Measurements from ENCODE around the gene DNAJC27. TPM values are rescaled to one million over a fixed set of nuclear protein-coding genes. Genes with fewer than 3 reads are reported as not detected.
A peak's percentile ranks its signal among the peaks of the same experiment; 100 is the strongest.

Gene DNAJC27
- total and polyA plus RNA-seq, 2 of the 13 experiments (the other 11 are each of a cell fraction or from before 2014, with no cell fraction given) = 3.1 to 3.7 TPM

- WGBS (ENCODE audit: low lambda C conversion rate) = 96% methylated on average over 2 of the region's 2 CpGs
- intact Hi-C loops (cut with micrococcal nuclease; ENCODE audit: unreplicated experiment) = no loop called here
- ATAC-seq (no peak), DNase-seq (ENCODE audit: low spot score) (no peak), FAIRE-seq (peak; percentile 21)
- no peak overlapping the region for H3K27ac ChIP-seq (ENCODE audit: extremely low read length, insufficient read depth, low read length)
- in situ Hi-C loops (cut with HindIII; ENCODE audit: extremely low pct_ligation_motif_present, low pct_unique_long_range_greater_than_20kb) = no loop called here
- H3K36me3 ChIP-seq (replicated peaks in 1 of 2; ENCODE audit: control insufficient read depth in 1 of 2, insufficient read depth in 2 of 2, low read length in 2 of 2) = peaks cover 13 to 69% of the 10 kb centered on the region in 2 experiments
- ChIA-PET CTCF (ENCODE audit: low intra/inter-chr PET ratio, low total read pairs) (no interaction called here), POLR2A (no interaction called here)
- no peak overlapping the region for H3K9ac ChIP-seq (ENCODE audit: insufficient read depth, low read depth, low read length)
- no peak overlapping the region for H2AFZ ChIP-seq (ENCODE audit: low read length)
- no peaks in the 10 kb centered on the region for H3K79me2 ChIP-seq (ENCODE audit: insufficient read depth, low read length)
- H3K4me1 ChIP-seq (ENCODE audit: insufficient read depth, low read length) = no peaks in the 10 kb centered on the region
- no TSS peak for BruUV-seq (replicated peaks)
- no peaks in the 10 kb centered on the region for H3K27me3 ChIP-seq (ENCODE audit: control insufficient read depth in 1 of 2, insufficient read depth in 2 of 2, low read length in 2 of 2)
- H3K9me3 ChIP-seq (ENCODE audit: low read length) = peaks cover 9% of the 10 kb centered on the region; the same call in 1 of the 2 replicates
- no peak for TF ChIP-seq PHF21A (CRISPR knock-in tag; IDR thresholded peaks at IDR 0.05)
- TF ChIP-seq NFE2L1 (CRISPR knock-in tag; IDR thresholded peaks at IDR 0.05; ENCODE audit: borderline replicate concordance) = no peak
- no peak for TF ChIP-seq HNRNPLL (IDR thresholded peaks at IDR 0.05; ENCODE audit: low read depth, low read length, poor library complexity, severe bottlenecking)
- TF ChIP-seq RELA (CRISPR knock-in tag; IDR thresholded peaks at IDR 0.05) = no peak
- H3K4me3 ChIP-seq (replicated peaks in 1 of 3; ENCODE audit: insufficient read depth in 1 of 3, low read depth in 2 of 3, low read length in 3 of 3) = no peak overlapping the region
- no peaks in the 10 kb centered on the region for H4K20me1 ChIP-seq (ENCODE audit: insufficient read depth, low read length)
- H3K4me2 ChIP-seq (ENCODE audit: low read depth, low read length) = no peak overlapping the region
Observed at GRCh38 chr2:24957976-24958375, 13.8 kb downstream of the DNAJC27 start.

DNA sequence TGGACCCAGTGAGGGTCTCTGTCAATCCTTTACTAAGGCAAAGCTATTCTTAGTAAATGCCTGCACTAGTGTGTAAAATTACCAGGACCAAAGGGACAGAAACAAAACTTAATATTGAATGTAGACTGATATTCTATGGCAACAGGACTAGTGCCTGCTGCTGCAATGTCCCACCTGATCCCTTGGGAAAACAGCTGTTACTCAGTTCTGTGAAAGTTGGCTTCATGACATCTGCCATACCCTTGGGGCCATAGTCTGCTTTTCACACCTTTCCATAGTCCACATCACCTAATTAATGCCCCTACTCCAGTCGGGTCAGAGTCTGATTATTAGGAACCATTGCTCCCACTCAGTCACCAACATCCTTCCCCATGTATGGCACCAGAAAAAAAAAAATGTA, 14.5 kb downstream of the DNAJC27 start:
- FAIRE-seq (no peak), ATAC-seq (no peak), DNase-seq (ENCODE audit: low spot score) (no peak)
- in situ Hi-C loops (cut with HindIII; ENCODE audit: extremely low pct_ligation_motif_present, low pct_unique_long_range_greater_than_20kb) = no loop called here
- ChIA-PET CTCF (ENCODE audit: low intra/inter-chr PET ratio, low total read pairs) (no interaction called here), POLR2A (interaction anchor here (1.3 kb wide), 1 partner anchor 20 kb away, joined by 3 read pairs; no protein-coding TSS in a partner anchor)
- Histone ChIP-seq H3K9ac (ENCODE audit: insufficient read depth, low read depth, low read length) (no peak overlapping the region), H3K36me3 (replicated peaks in 1 of 2; ENCODE audit: control insufficient read depth in 1 of 2, insufficient read depth in 2 of 2, low read length in 2 of 2) (peaks cover 11 to 67% of the 10 kb centered on the region in 2 experiments), H3K27me3 (ENCODE audit: control insufficient read depth in 1 of 2, insufficient read depth in 2 of 2, low read length in 2 of 2) (no peaks in the 10 kb centered on the region), H3K4me3 (replicated peaks in 1 of 3; ENCODE audit: insufficient read depth in 1 of 3, low read depth in 2 of 3, low read length in 3 of 3) (no peak overlapping the region), H3K4me1 (ENCODE audit: insufficient read depth, low read length) (no peaks in the 10 kb centered on the region), H3K4me2 (ENCODE audit: low read depth, low read length) (no peak overlapping the region), H2AFZ (ENCODE audit: low read length) (no peak overlapping the region), H3K27ac (ENCODE audit: extremely low read length, insufficient read depth, low read length) (no peak overlapping the region), H3K9me3 (ENCODE audit: low read length) (peaks cover 9% of the 10 kb centered on the region; the same call in 1 of the 2 replicates), H4K20me1 (ENCODE audit: insufficient read depth, low read length) (no peaks in the 10 kb centered on the region), H3K79me2 (ENCODE audit: insufficient read depth, low read length) (no peaks in the 10 kb centered on the region)
- BruUV-seq (replicated peaks) = no TSS peak
- intact Hi-C loops (cut with micrococcal nuclease; ENCODE audit: unreplicated experiment) = no loop called here
- no peak for TF ChIP-seq GLI4 (CRISPR knock-in tag; IDR thresholded peaks at IDR 0.05; ENCODE audit: borderline replicate concordance)
- WGBS (ENCODE audit: low lambda C conversion rate) = 100% methylated on average over 1 of the region's 1 CpG
